ENCODE results near the gene SHANK1. TPM values are rescaled to one million over a fixed set of nuclear protein-coding genes. Genes with fewer than 3 reads are reported as not detected.

The SHANK1 gene
- total RNA-seq, 3 donors from 2014 or later = 0.59 to 0.98 TPM; not detected in 1

- intact Hi-C loops (cut with DNase I; ENCODE audit: low total_unique reads) = no loop called here
- Histone ChIP-seq H3K4me3 (no peak overlapping the region), H3K27ac (no peak overlapping the region), H3K27me3 (peaks cover 0 to 68% of the 10 kb centered on the region in 2 donors), H3K36me3 (no peaks in the 10 kb centered on the region), H3K4me1 (no peaks in the 10 kb centered on the region), H3K9me3 (no peaks in the 10 kb centered on the region)
- DNase-seq (ENCODE audit: low spot score in 2 of 2) = no peak
- TF ChIP-seq, protein P1, sequence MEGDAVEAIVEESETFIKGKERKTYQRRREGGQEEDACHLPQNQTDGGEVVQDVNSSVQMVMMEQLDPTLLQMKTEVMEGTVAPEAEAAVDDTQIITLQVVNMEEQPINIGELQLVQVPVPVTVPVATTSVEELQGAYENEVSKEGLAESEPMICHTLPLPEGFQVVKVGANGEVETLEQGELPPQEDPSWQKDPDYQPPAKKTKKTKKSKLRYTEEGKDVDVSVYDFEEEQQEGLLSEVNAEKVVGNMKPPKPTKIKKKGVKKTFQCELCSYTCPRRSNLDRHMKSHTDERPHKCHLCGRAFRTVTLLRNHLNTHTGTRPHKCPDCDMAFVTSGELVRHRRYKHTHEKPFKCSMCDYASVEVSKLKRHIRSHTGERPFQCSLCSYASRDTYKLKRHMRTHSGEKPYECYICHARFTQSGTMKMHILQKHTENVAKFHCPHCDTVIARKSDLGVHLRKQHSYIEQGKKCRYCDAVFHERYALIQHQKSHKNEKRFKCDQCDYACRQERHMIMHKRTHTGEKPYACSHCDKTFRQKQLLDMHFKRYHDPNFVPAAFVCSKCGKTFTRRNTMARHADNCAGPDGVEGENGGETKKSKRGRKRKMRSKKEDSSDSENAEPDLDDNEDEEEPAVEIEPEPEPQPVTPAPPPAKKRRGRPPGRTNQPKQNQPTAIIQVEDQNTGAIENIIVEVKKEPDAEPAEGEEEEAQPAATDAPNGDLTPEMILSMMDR (IDR thresholded peaks at IDR 0.05) = no peak
- TF ChIP-seq POLR2AphosphoS5 (IDR thresholded peaks at IDR 0.05) (no peak), POLR2A (IDR thresholded peaks at IDR 0.05) (no peak)
Observed at GRCh38 chr19:50647879-50648615, 71.6 kb downstream of the SHANK1 start.

DNA sequence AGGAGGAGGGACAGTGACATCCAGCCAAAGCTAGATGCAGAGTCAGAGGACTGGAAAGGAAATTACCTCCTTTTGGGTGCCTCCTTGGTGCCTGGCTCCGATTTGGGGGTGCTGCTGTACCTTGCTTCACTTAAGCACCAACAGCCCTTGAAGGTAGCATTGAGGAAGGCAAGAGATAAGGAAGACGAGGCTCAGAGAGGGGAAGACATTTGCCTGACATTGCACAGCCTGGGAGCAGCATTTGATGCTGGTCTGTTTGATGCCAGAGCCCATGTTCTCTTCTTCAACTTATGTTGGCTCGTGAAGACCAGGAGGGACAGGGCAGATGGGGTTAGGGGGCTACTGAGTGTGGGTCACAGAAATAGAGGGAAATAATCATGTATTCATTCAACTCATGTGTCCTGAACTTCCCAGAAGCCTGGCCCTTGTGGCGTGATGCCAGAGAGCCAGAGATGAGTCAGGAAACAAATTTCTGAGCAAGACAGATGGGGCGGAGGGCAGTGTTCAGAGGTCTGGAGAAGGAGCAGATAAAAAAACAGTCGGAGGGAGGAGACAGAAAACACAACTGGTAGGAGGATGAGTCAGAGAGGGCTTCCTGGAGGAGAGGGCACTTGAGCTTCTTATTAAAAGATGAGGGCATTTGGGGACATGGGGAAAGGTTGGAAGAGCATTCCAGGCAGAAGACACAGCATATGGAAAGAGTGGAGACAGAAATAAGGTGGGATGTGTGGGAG lies 73.4 kb downstream of the SHANK1 start:
- Histone ChIP-seq H3K4me1 (no peaks in the 10 kb centered on the region), H3K36me3 (no peaks in the 10 kb centered on the region), H3K27ac (no peak overlapping the region), H3K27me3 (peaks cover 0 to 63% of the 10 kb centered on the region in 2 donors), H3K4me3 (no peak overlapping the region), H3K9me3 (no peaks in the 10 kb centered on the region)
- no peak for DNase-seq (ENCODE audit: low spot score in 2 of 2)
- intact Hi-C loops (cut with DNase I; ENCODE audit: low total_unique reads) = no loop called here
- TF ChIP-seq, protein P1 (IDR thresholded peaks at IDR 0.05) = no peak
- TF ChIP-seq POLR2A (IDR thresholded peaks at IDR 0.05) (no peak), POLR2AphosphoS5 (IDR thresholded peaks at IDR 0.05) (no peak)

DNA sequence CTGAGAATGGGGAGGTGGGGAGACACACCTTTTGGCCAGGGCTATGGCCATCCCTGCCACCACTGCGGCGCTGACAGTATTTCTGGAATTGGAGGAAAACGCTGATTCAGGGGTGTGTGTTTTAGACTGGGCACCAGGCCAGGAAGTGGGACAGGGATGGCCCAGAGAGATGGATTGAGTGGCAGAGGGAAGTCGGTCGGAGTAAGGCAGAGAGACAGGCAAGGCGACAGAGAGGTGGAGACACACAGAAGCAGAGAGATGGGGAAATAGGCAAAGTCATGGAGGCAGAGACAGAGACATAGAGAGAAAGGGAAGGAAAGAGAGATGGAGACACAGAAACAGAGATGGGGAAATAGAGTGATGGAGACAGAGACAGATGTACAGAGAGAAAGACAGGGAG lies 74.5 kb downstream of the SHANK1 start:
- Histone ChIP-seq H3K9me3 (no peaks in the 10 kb centered on the region), H3K36me3 (no peaks in the 10 kb centered on the region), H3K4me3 (no peak overlapping the region), H3K27me3 (peaks cover 0 to 59% of the 10 kb centered on the region in 2 donors), H3K27ac (no peak overlapping the region), H3K4me1 (no peaks in the 10 kb centered on the region)
- TF ChIP-seq, protein P1 (IDR thresholded peaks at IDR 0.05) = no peak
- TF ChIP-seq POLR2A (IDR thresholded peaks at IDR 0.05) (no peak), POLR2AphosphoS5 (IDR thresholded peaks at IDR 0.05) (no peak)
- intact Hi-C loops (cut with DNase I; ENCODE audit: low total_unique reads) = no loop called here
- no peak for DNase-seq (ENCODE audit: low spot score in 2 of 2)

GRCh38 chr19:50644315-50644915 lies 75.2 kb downstream of the SHANK1 start:
- Histone ChIP-seq H3K27ac (no peak overlapping the region), H3K4me3 (no peak overlapping the region), H3K9me3 (no peaks in the 10 kb centered on the region), H3K36me3 (no peaks in the 10 kb centered on the region), H3K4me1 (no peaks in the 10 kb centered on the region), H3K27me3 (peaks cover 0 to 62% of the 10 kb centered on the region in 2 donors)
- intact Hi-C loops (cut with DNase I; ENCODE audit: low total_unique reads) = no loop called here
- TF ChIP-seq POLR2A (IDR thresholded peaks at IDR 0.05) (no peak), POLR2AphosphoS5 (IDR thresholded peaks at IDR 0.05) (no peak)
- TF ChIP-seq, protein P1 (IDR thresholded peaks at IDR 0.05) = no peak
- no peak for DNase-seq (ENCODE audit: low spot score in 2 of 2)

- intact Hi-C loops (cut with DNase I; ENCODE audit: low total_unique reads) = no loop called here
- no peaks in the 10 kb centered on the region for H3K9me3 ChIP-seq
- DNase-seq (ENCODE audit: low spot score in 2 of 2) = no peak
- no peaks in the 10 kb centered on the region for H3K36me3 ChIP-seq
- H3K4me1 ChIP-seq = no peaks in the 10 kb centered on the region
- no peak overlapping the region for H3K27ac ChIP-seq
- no peak for TF ChIP-seq POLR2AphosphoS5 (IDR thresholded peaks at IDR 0.05)
- TF ChIP-seq, protein P1 (IDR thresholded peaks at IDR 0.05) = no peak
- no peak for TF ChIP-seq POLR2A (IDR thresholded peaks at IDR 0.05)
- H3K27me3 ChIP-seq = peaks cover 3 to 54% of the 10 kb centered on the region in 2 donors
- no peak overlapping the region for H3K4me3 ChIP-seq
Observed at GRCh38 chr19:50640368-50640767, 79.2 kb downstream of the SHANK1 start.
